ENCODE data around the gene ZCWPW2. TPM values are rescaled to one million over a fixed set of nuclear protein-coding genes. Genes with fewer than 3 reads are reported as not detected.

ZCWPW2 gene
- total RNA-seq, 1 donor from 2014 or later, result 1.2 TPM

- Mint-ChIP-seq H3K27ac (ENCODE audit: unreplicated experiment) (no peak overlapping the region), H3K36me3 (ENCODE audit: unreplicated experiment) (no peaks in the 10 kb centered on the region), H3K4me3 (ENCODE audit: unreplicated experiment) (no peak overlapping the region), H3K9me3 (ENCODE audit: unreplicated experiment) (peaks cover 34% of the 10 kb centered on the region), H3K27me3 (ENCODE audit: unreplicated experiment) (no peaks in the 10 kb centered on the region), H3K4me1 (ENCODE audit: unreplicated experiment) (no peaks in the 10 kb centered on the region)
- no peak for TF ChIP-seq CTCF (IDR thresholded peaks at IDR 0.05)
- no peak for DNase-seq (ENCODE audit: extremely low spot score, unreplicated experiment)
Measured at GRCh38 chr3:28406241-28406640, 57.7 kb downstream of the ZCWPW2 start.

- Mint-ChIP-seq H3K36me3 (ENCODE audit: unreplicated experiment) (no peaks in the 10 kb centered on the region), H3K27ac (ENCODE audit: unreplicated experiment) (no peak overlapping the region), H3K27me3 (ENCODE audit: unreplicated experiment) (no peaks in the 10 kb centered on the region), H3K4me3 (ENCODE audit: unreplicated experiment) (no peak overlapping the region), H3K4me1 (ENCODE audit: unreplicated experiment) (no peaks in the 10 kb centered on the region), H3K9me3 (ENCODE audit: unreplicated experiment) (peaks cover 16% of the 10 kb centered on the region)
- no peak for DNase-seq (ENCODE audit: extremely low spot score, unreplicated experiment)
- no peak for TF ChIP-seq CTCF (IDR thresholded peaks at IDR 0.05)
Measured at GRCh38 chr3:28449398-28449797, 100.9 kb downstream of the ZCWPW2 start.

GRCh38 chr3:28462866-28463265 lies 114.3 kb downstream of the ZCWPW2 start:
- Mint-ChIP-seq H3K27ac (ENCODE audit: unreplicated experiment) (no peak overlapping the region), H3K4me1 (ENCODE audit: unreplicated experiment) (no peaks in the 10 kb centered on the region), H3K36me3 (ENCODE audit: unreplicated experiment) (peaks cover 3% of the 10 kb centered on the region), H3K4me3 (ENCODE audit: unreplicated experiment) (no peak overlapping the region), H3K27me3 (ENCODE audit: unreplicated experiment) (peaks cover 2% of the 10 kb centered on the region), H3K9me3 (ENCODE audit: unreplicated experiment) (no peaks in the 10 kb centered on the region)
- TF ChIP-seq CTCF (IDR thresholded peaks at IDR 0.05), result no peak
- DNase-seq (ENCODE audit: extremely low spot score, unreplicated experiment), result no peak

- Mint-ChIP-seq H3K9me3 (ENCODE audit: unreplicated experiment) (peaks cover 10% of the 10 kb centered on the region), H3K36me3 (ENCODE audit: unreplicated experiment) (no peaks in the 10 kb centered on the region), H3K27ac (ENCODE audit: unreplicated experiment) (no peak overlapping the region), H3K4me1 (ENCODE audit: unreplicated experiment) (no peaks in the 10 kb centered on the region), H3K4me3 (ENCODE audit: unreplicated experiment) (no peak overlapping the region), H3K27me3 (ENCODE audit: unreplicated experiment) (peaks cover 2% of the 10 kb centered on the region)
- DNase-seq (ENCODE audit: extremely low spot score, unreplicated experiment), result no peak
- no peak for TF ChIP-seq CTCF (IDR thresholded peaks at IDR 0.05)
Measured at GRCh38 chr3:28467414-28467813, 118.9 kb downstream of the ZCWPW2 start.

GRCh38 chr3:28476194-28476593 lies 127.7 kb downstream of the ZCWPW2 start:
- TF ChIP-seq CTCF (IDR thresholded peaks at IDR 0.05), result peak; percentile 69
- Mint-ChIP-seq H3K27me3 (ENCODE audit: unreplicated experiment) (no peaks in the 10 kb centered on the region), H3K27ac (ENCODE audit: unreplicated experiment) (no peak overlapping the region), H3K4me3 (ENCODE audit: unreplicated experiment) (no peak overlapping the region), H3K4me1 (ENCODE audit: unreplicated experiment) (no peaks in the 10 kb centered on the region), H3K9me3 (ENCODE audit: unreplicated experiment) (peaks cover 14% of the 10 kb centered on the region), H3K36me3 (ENCODE audit: unreplicated experiment) (no peaks in the 10 kb centered on the region)
- no peak for DNase-seq (ENCODE audit: extremely low spot score, unreplicated experiment)

Measured in osteocyte (in vitro differentiated cells).